Ovary (tissue), 9 donors: ENCODE measurements around the gene CPD. TPM values are rescaled to one million over a fixed set of nuclear protein-coding genes. Genes with fewer than 3 reads are reported as not detected.
"Not testable (repeated sequence)": the region's sequence is repeated elsewhere in the genome, so short reads cannot be mapped to it uniquely, and the experiment has no call there.

ENCODE experiments used
- DNase-seq, 5 donors: peaks; one replicate each; pipeline ENCODE4 v3.0.0-alpha.2; 2019 to 2020
- H3K27ac ChIP-seq, 2 donors: fragments of 200-600 bp; one replicate each; pipeline versions ENCODE4 v1.5.1 to v1.8.0; 2019 to 2022
- H3K27me3 ChIP-seq: fragments of 200-600 bp; one replicate; pipeline ENCODE4 v1.8.0; 2022
- H3K36me3 ChIP-seq: fragments of 200-600 bp; sonication (generic); one replicate; pipeline ENCODE4 v1.5.1; 2019
- H3K4me1 ChIP-seq: one replicate; pipeline ENCODE4 v1.8.1; 2013; ENCODE audit warnings: mild to moderate bottlenecking, moderate library complexity; ENCODE audit not compliant: insufficient read depth
- H3K4me3 ChIP-seq: fragments of 200-600 bp; sonication (generic); one replicate; pipeline ENCODE4 v1.5.1; 2017
- H3K9me3 ChIP-seq, 2 donors: fragments of 200-600 bp in 1 of 2; sonication (generic) in 1 of 2; one replicate each; pipeline versions ENCODE4 v1.5.1 to v1.8.1; 2013 to 2019; ENCODE audit warnings: mild to moderate bottlenecking in 1 of 2, moderate library complexity in 1 of 2
- CTCF ChIP-seq, 3 donors: fragments of 450-650 bp in 2 of 3; fragments of 200-600 bp in 1 of 3; IDR thresholded peaks; one replicate each; pipeline versions ENCODE4 v1.5.1 to v1.8.0; 2016 to 2022; ENCODE audit warnings: antibody characterized with exemption in 3 of 3, mild to moderate bottlenecking in 1 of 3
- EP300 ChIP-seq: sonication (generic); formaldehyde crosslinking; IDR thresholded peaks from one replicate; pipeline ENCODE4 v1.6.1; 2017; ENCODE audit warnings: antibody characterized with exemption
- POLR2A ChIP-seq: fragments of 450-650 bp; IDR thresholded peaks from one replicate; pipeline ENCODE4 v1.6.1; 2017; ENCODE audit warnings: antibody characterized with exemption, mild to moderate bottlenecking, moderate library complexity
- WGBS, 3 donors: extraction: QIAGEN DNeasy Blood & Tissue Kit in 1 of 3; methylation state at CpG; one replicate each; pipeline versions ENCODE4 v1.1.5 to v1.1.7; 2013 to 2017; 5-methylcytosine and 5-hydroxymethylcytosine counted together
- intact Hi-C, 4 donors: fragments of 100-400 bp; cut with DNase I; formaldehyde crosslinking; loops; one replicate each; pipeline versions ENCODE4 v1.11.0 to v1.15.1; 2022 to 2023
- polyA plus RNA-seq, 2 donors: library from polyadenylated mRNA; stranded (reverse); fragments of 200-250 nt in 1 of 2; fragments of 350-450 nt in 1 of 2; fragmentation: Illumina TruSeq in 1 of 2; extraction: RNeasy Lipid Tissue Mini Kit (QIAGEN cat#74804) in 1 of 2; gene quantifications; one replicate each; pipeline ENCODE4 v1.2.3, GENCODE V29; 2013 to 2014
- total RNA-seq, 7 donors: library from RNA; depleted of rRNA in 2 of 7; stranded (reverse); fragments of >200 nt in 2 of 7; fragmentation: NEBNext Ultra II Directional in 3 of 7; extraction: Animal tissue kit (Norgen Biotek cat#: 25700) in 3 of 7; gene quantifications; one replicate each; pipeline versions ENCODE4 v1.1.0 to v1.2.4, GENCODE V29; 2016 to 2023
- donor health status: DM: no; HTN: no; CAD: no; lungs with moderate emphysema.
- donor health status: DM: no; HTN: no; CAD: no.
- donor health status: Bipolar disorder and iron deficiency.
- donor health status: DM: yes; HTN: yes; CAD: no.
- donor health status: DM: no; HTN: no; CAD: no.
- donor health status: DM: yes; HTN: yes; CAD: no.

Gene CPD
- total and polyA plus RNA-seq, 9 donors = 8.6 to 53.8 (median 28.6) TPM

GRCh38 chr17:30341703-30342249, 37.0 kb upstream of the CPD start:
- Histone ChIP-seq H3K36me3 (no peaks in the 10 kb centered on the region), H3K27ac (no peak overlapping the region), H3K9me3 (no peaks in the 10 kb centered on the region), H3K4me3 (no peak overlapping the region), H3K4me1 (peaks cover 2% of the 10 kb centered on the region), H3K27me3 (no peaks in the 10 kb centered on the region)
- TF ChIP-seq EP300 = no peak
- TF ChIP-seq POLR2A = no peak
- TF ChIP-seq CTCF (IDR thresholded peaks at IDR 0.05) = no peak
- intact Hi-C loops = no loop called here
- WGBS, 3 donors = 82 to 85% (median 83%) methylated on average over 5 of the region's 5 CpGs
- no peak for DNase-seq

- H3K27ac ChIP-seq, DNase-seq, H3K36me3 ChIP-seq, H3K27me3 ChIP-seq, intact Hi-C loops, H3K4me3 ChIP-seq, H3K9me3 ChIP-seq, H3K4me1 ChIP-seq: not testable (repeated sequence)
- WGBS, 3 donors = 96 to 98% (median 97%) methylated on average over 3 of the region's 3 CpGs
These were observed 35.5 kb upstream of the CPD start for GRCh38 chr17:30343244-30343643.

GRCh38 chr17:30343796-30344195, 34.9 kb upstream of the CPD start:
- intact Hi-C loops = no loop called here
- 77 to 84% (median 80%) methylated on average over 4 of the region's 4 CpGs for WGBS, 3 donors
- Histone ChIP-seq H3K36me3 (no peaks in the 10 kb centered on the region), H3K4me1 (peaks cover 2% of the 10 kb centered on the region), H3K9me3 (no peaks in the 10 kb centered on the region), H3K27me3 (no peaks in the 10 kb centered on the region), H3K27ac (no peak overlapping the region), H3K4me3 (no peak overlapping the region)
- TF ChIP-seq POLR2A (no peak), EP300 (no peak), CTCF (IDR thresholded peaks at IDR 0.05) (no peak)
- no peak for DNase-seq

- intact Hi-C loops = no loop called here
- Histone ChIP-seq H3K27ac (no peak overlapping the region), H3K4me1 (peaks cover 2% of the 10 kb centered on the region), H3K27me3 (no peaks in the 10 kb centered on the region), H3K9me3 (no peaks in the 10 kb centered on the region), H3K36me3 (no peaks in the 10 kb centered on the region), H3K4me3 (no peak overlapping the region)
- TF ChIP-seq EP300 = no peak
- TF ChIP-seq POLR2A = no peak
- TF ChIP-seq CTCF (IDR thresholded peaks at IDR 0.05) = no peak
- DNase-seq = peak; percentile 21 to 50 (median 33)
- 42 to 47% (median 43%) methylated on average over 9 of the region's 9 CpGs for WGBS, 3 donors
These were observed 34.2 kb upstream of the CPD start for GRCh38 chr17:30344283-30345088.

GRCh38 chr17:30345089-30345433, 33.7 kb upstream of the CPD start:
- Histone ChIP-seq H3K27ac (no peak overlapping the region), H3K36me3 (no peaks in the 10 kb centered on the region), H3K27me3 (no peaks in the 10 kb centered on the region), H3K4me3 (no peak overlapping the region), H3K4me1 (peaks cover 2% of the 10 kb centered on the region), H3K9me3 (no peaks in the 10 kb centered on the region)
- 80 to 89% (median 81%) methylated on average over 2 of the region's 2 CpGs for WGBS, 3 donors
- no peak for DNase-seq
- intact Hi-C loops = no loop called here
- TF ChIP-seq EP300 (no peak), POLR2A (no peak), CTCF (IDR thresholded peaks at IDR 0.05) (no peak)
